Neural progenitor cell (in vitro differentiated cells): ENCODE data around the gene EPGN.

Experiments
- CTCF ChIP-seq: fragments of 200-600 bp; sonication (generic); IDR thresholded peaks from 2 replicates; pipeline ENCODE4 v1.5.1; 2017; ENCODE audit warnings: antibody characterized with exemption, mild to moderate bottlenecking
- EZH2 ChIP-seq: fragments of 200-600 bp; sonication (generic); IDR thresholded peaks from 2 replicates; pipeline ENCODE4 v1.6.1; 2017; ENCODE audit warnings: antibody characterized with exemption, mild to moderate bottlenecking, moderate library complexity
- EZH2phosphoT487 ChIP-seq: fragments of 200-600 bp; sonication (generic); IDR thresholded peaks from 2 replicates; pipeline ENCODE4 v1.6.1; 2017; ENCODE audit warnings: antibody characterized with exemption

- TF ChIP-seq CTCF (no peak), EZH2 (no peak), EZH2phosphoT487 (no peak)
Measured at GRCh38 chr4:74294681-74295080, 13.6 kb upstream of the EPGN start.
